Measurements from ENCODE around the gene SPSB1. TPM values are rescaled to one million over a fixed set of nuclear protein-coding genes. Genes with fewer than 3 reads are reported as not detected.

The SPSB1 gene
- polyA plus RNA-seq, 2 donors = 14.4 to 20.9 TPM

- Histone ChIP-seq H3K27me3 (ENCODE audit: control insufficient read depth in 1 of 2, insufficient read depth in 2 of 2, low read length in 2 of 2) (no peaks in the 10 kb centered on the region), H3K9me3 (ENCODE audit: control insufficient read depth in 2 of 2, insufficient read depth in 1 of 2, low read depth in 1 of 2, low read length in 1 of 2) (no peaks in the 10 kb centered on the region), H3K4me1 (ENCODE audit: control insufficient read depth in 2 of 2, insufficient read depth in 2 of 2, low read length in 1 of 2) (peaks cover 9 to 19% of the 10 kb centered on the region in 2 donors), H3K4me3 (ENCODE audit: low read depth in 1 of 2, low read length in 2 of 2) (no peak overlapping the region), H3K27ac (ENCODE audit: low read depth in 2 of 2, low read length in 1 of 2) (peak overlapping the region in 1 of 2 donors; percentile 2), H3K36me3 (ENCODE audit: control insufficient read depth in 2 of 2, insufficient read depth in 2 of 2, low read length in 1 of 2) (no peaks in the 10 kb centered on the region)
- WGBS, 2 donors = 88% methylated on average over 8 to 9 of the region's 9 CpGs
Observed at GRCh38 chr1:9416506-9416905, 123.8 kb downstream of the SPSB1 start.

GRCh38 chr1:9416918-9417500, 124.3 kb downstream of the SPSB1 start:
- Histone ChIP-seq H3K27me3 (ENCODE audit: control insufficient read depth in 1 of 2, insufficient read depth in 2 of 2, low read length in 2 of 2) (no peaks in the 10 kb centered on the region), H3K4me1 (ENCODE audit: control insufficient read depth in 2 of 2, insufficient read depth in 2 of 2, low read length in 1 of 2) (peaks cover 9 to 19% of the 10 kb centered on the region in 2 donors), H3K36me3 (ENCODE audit: control insufficient read depth in 2 of 2, insufficient read depth in 2 of 2, low read length in 1 of 2) (no peaks in the 10 kb centered on the region), H3K9me3 (ENCODE audit: control insufficient read depth in 2 of 2, insufficient read depth in 1 of 2, low read depth in 1 of 2, low read length in 1 of 2) (no peaks in the 10 kb centered on the region), H3K4me3 (ENCODE audit: low read depth in 1 of 2, low read length in 2 of 2) (no peak overlapping the region), H3K27ac (ENCODE audit: low read depth in 2 of 2, low read length in 1 of 2) (no peak overlapping the region)
- WGBS, 2 donors = 91 to 93% methylated on average over 18 of the region's 18 CpGs

- Histone ChIP-seq H3K4me3 (ENCODE audit: low read depth in 1 of 2, low read length in 2 of 2) (no peak overlapping the region), H3K27ac (ENCODE audit: low read depth in 2 of 2, low read length in 1 of 2) (no peak overlapping the region), H3K27me3 (ENCODE audit: control insufficient read depth in 1 of 2, insufficient read depth in 2 of 2, low read length in 2 of 2) (no peaks in the 10 kb centered on the region), H3K9me3 (ENCODE audit: control insufficient read depth in 2 of 2, insufficient read depth in 1 of 2, low read depth in 1 of 2, low read length in 1 of 2) (no peaks in the 10 kb centered on the region), H3K36me3 (ENCODE audit: control insufficient read depth in 2 of 2, insufficient read depth in 2 of 2, low read length in 1 of 2) (no peaks in the 10 kb centered on the region), H3K4me1 (ENCODE audit: control insufficient read depth in 2 of 2, insufficient read depth in 2 of 2, low read length in 1 of 2) (peaks cover 9 to 17% of the 10 kb centered on the region in 2 donors)
- WGBS, 2 donors = 76 to 83% methylated on average over 9 of the region's 9 CpGs
Observed at GRCh38 chr1:9417695-9418094, 125.0 kb downstream of the SPSB1 start.

GRCh38 chr1:9418851-9419250, 126.2 kb downstream of the SPSB1 start:
- no peaks in the 10 kb centered on the region for H3K9me3 ChIP-seq (ENCODE audit: control insufficient read depth in 2 of 2, insufficient read depth in 1 of 2, low read depth in 1 of 2, low read length in 1 of 2)
- 85 to 86% methylated on average over 6 to 7 of the region's 7 CpGs for WGBS, 2 donors
- H3K27me3 ChIP-seq (ENCODE audit: control insufficient read depth in 1 of 2, insufficient read depth in 2 of 2, low read length in 2 of 2) = no peaks in the 10 kb centered on the region
- H3K27ac ChIP-seq (ENCODE audit: low read depth in 2 of 2, low read length in 1 of 2) = peak overlapping the region in 1 of 2 donors; percentile 88
- peaks cover 2 to 7% of the 10 kb centered on the region in 2 donors for H3K4me1 ChIP-seq (ENCODE audit: control insufficient read depth in 2 of 2, insufficient read depth in 2 of 2, low read length in 1 of 2)
- no peak overlapping the region for H3K4me3 ChIP-seq (ENCODE audit: low read depth in 1 of 2, low read length in 2 of 2)
- no peaks in the 10 kb centered on the region for H3K36me3 ChIP-seq (ENCODE audit: control insufficient read depth in 2 of 2, insufficient read depth in 2 of 2, low read length in 1 of 2)

Other genes with a start within 250 kb of the SPSB1 start
- gene SLC2A5, start 223.3 kb upstream of the SPSB1 start, polyA plus RNA-seq = 1 to 10 TPM; 3.5 to 3.6 TPM
- gene GPR157, start 163.8 kb upstream of the SPSB1 start, polyA plus RNA-seq = 10 to 100 TPM; 15.7 to 15.9 TPM
- 1 to 10 TPM; 7.1 to 8.9 TPM for gene H6PD, start 58.1 kb upstream of the SPSB1 start, polyA plus RNA-seq
- gene SLC25A33, start 246.6 kb downstream of the SPSB1 start, polyA plus RNA-seq = 1 to 10 TPM; 1.9 to 2.6 TPM

Measured in esophagus (tissue), 2 donors.